GM12873 (cell line): ENCODE data around the gene TIAL1.

Experiments used
- CTCF ChIP-seq: IDR thresholded peaks from 2 replicates; pipeline ENCODE4 v1.5.1; 2012; ENCODE audit warnings: low read depth, mild to moderate bottlenecking, moderate library complexity, low read length, control low read depth; ENCODE audit not compliant: insufficient read depth; ENCODE audit errors: missing control alignments

Gene TIAL1

GRCh38 chr10:119640384-119640783, 43.6 kb upstream of the TIAL1 start:
- no peak for TF ChIP-seq CTCF

GRCh38 chr10:119638982-119639381, 42.2 kb upstream of the TIAL1 start:
- no peak for TF ChIP-seq CTCF

GRCh38 chr10:119637631-119638030, 40.9 kb upstream of the TIAL1 start:
- no peak for TF ChIP-seq CTCF

- no peak for TF ChIP-seq CTCF
Observed at GRCh38 chr10:119634219-119634544, 37.4 kb upstream of the TIAL1 start.

- TF ChIP-seq CTCF: no peak
Observed at GRCh38 chr10:119633538-119634218, 36.9 kb upstream of the TIAL1 start.

GRCh38 chr10:119630300-119630699, 33.5 kb upstream of the TIAL1 start:
- no peak for TF ChIP-seq CTCF

GRCh38 chr10:119625570-119626280, 29.0 kb upstream of the TIAL1 start:
- TF ChIP-seq CTCF: no peak
